HG03280 (cell line): ENCODE measurements around the gene ADGRD1.
"Not testable (repeated sequence)": the region's sequence is repeated elsewhere in the genome, so short reads cannot be mapped to it uniquely, and the experiment has no call there.

Experiments used
- ATAC-seq: cut with Tn5 transposase; IDR thresholded peaks from one replicate; pipeline ENCODE4 v1.9.1; 2021; ENCODE audit warnings: mild to moderate bottlenecking, moderate library complexity; ENCODE audit not compliant: unreplicated experiment

ADGRD1 gene

DNA sequence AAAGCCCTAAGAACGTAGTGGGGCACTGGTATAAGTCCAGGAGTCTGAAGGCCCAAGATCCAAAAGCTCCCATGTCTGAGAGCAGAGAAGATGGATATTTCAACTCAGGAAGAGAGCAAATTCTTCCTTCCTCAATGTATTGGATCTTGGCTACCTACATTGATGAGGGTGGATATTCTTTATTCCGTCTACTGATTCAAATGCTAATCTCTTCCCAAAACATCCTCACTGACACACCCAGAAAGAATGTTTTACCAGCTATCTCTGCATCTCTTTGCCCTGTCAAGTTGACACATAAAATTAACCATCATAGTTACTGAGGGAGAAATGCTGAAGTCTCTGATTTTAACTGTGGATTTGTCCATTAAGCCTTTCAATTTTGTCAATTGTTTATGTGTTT is 16.6 kb upstream of the ADGRD1 start:
- ATAC-seq, result no peak

DNA sequence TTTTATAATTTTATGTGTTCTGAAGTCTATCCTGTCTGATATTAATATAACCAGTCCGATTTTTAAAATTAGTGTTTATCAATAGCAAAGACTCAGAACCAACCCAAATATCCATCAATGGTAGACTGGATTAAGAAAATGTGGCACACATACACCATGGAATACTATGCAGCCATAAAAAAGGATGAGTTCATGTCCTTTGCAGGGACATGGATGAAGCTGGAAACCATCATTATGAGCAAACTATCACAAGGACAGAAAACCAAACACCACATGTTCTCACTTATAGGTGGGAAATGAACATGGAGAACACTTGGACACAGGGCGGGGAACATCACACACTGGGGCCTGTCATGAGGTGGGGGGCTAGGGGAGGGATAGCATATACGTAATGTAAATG is 16.2 kb upstream of the ADGRD1 start:
- ATAC-seq, result not testable (repeated sequence)

DNA sequence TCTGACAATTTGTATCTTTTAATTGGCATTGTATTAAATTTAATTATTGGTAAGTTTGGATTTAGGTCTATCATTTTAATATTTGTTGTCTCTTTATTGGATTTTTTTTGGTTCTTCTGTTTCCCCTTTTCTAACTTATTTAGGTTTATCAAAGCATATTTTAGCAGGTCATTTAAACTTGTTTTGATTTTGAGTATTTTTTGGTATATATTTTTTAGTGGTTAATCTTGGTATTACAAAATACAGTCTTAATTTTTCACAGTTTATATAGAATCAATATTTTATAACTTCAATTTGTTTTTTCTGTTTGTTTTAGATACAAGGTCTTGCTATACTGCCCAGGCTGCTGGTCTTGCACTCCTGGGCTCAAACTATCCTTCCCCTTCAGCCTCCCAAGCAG is 15.5 kb upstream of the ADGRD1 start:
- no peak for ATAC-seq

DNA sequence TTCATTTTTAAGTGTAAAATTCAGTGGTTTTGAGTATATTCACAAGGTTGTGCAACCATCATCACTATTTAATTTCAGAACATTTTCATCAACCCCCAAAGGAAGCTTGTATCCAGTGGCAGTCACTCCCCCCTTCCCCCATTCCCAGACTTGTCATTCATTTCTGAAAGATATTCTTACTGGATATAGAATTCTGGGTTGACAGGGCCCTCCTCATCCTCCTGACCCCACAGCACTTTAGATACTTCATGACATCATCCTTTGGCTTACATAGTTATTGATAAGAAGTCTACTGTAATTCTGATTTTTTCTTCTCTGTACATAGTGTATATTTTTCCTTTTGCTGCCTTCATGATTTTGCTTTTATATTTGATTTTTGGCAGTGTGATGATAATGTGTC is 8.8 kb upstream of the ADGRD1 start:
- no peak for ATAC-seq

DNA sequence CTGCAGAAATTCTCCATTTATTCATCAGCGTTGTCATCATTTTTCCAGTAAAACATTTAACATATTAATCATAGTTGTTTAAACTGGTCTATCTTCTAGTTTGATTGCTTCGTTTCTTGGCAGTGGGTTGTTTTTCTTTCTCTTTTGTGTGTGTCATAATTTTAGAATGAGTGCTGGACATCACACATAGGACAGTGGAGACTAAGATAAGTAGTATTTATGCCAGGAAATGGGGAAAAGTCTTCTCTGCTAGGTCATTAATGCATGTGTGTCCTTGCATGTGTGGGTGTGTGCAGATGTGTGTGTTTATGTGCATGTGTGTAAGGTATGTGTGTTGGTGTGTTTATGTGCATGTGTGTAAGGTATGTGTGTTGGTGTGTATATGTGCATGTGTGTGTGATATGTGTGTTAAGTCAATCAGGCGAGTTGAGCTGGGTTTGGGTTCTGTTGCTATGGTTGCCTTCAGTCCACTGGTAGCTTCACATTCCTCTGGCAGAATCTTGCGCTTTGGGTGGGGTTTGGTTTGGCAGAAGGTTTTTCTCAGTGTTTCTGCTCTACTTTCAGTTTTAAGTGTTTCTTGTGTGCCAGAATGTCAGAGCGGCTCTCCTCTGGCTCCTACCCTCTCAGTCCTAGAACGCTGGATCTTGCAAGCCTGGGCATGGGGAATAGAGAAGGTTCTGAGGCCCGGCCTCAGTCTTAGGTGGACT is 7.8 kb upstream of the ADGRD1 start:
- no peak for ATAC-seq

DNA sequence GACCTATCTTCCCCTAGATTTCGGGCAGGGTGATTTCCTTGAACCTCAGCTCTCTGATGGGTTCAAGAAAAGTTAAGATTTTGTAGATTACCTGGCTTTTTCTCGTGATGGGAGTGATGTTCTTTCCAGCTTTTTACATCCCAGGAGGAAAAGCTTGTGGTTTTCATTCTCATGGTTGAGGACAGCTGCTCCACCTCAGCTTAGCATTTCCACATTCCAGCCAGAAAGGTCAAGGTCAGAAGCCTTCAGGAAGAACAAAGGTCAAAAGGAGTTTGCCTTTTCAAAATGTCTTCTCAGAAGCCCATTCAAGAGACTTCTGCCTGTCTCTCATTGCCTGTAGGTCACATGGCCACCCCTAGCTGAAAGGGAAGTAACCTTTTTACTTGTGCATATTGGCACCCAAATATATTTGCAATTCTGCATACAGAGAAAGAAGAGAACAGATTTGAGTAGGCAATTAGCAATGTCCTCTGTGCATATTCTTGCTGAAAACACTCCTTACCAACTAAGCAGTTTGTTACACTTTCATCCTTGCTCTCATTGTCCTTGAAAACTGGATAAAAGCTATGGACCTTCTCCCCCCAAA is 6.6 kb upstream of the ADGRD1 start:
- ATAC-seq, result no peak

DNA sequence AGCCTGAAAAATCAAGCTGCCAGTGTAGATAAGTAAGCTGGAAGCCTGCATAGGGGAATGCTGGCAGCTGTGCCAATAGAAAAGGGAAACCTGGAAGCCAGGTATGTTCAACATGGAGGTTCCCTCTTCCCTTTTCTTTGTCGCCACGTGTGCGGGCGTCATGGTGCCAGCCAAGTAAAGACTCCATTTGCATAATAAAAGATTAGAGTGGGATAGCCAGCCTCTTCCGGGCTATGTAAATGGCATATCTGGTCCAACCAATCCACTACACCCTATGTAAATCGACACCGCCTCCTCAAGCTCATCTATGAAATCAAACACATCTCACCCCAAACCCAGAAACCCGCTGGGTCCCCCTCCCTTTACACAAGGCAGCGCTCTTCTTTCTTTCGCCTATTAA is 5.6 kb upstream of the ADGRD1 start:
- no peak for ATAC-seq

DNA sequence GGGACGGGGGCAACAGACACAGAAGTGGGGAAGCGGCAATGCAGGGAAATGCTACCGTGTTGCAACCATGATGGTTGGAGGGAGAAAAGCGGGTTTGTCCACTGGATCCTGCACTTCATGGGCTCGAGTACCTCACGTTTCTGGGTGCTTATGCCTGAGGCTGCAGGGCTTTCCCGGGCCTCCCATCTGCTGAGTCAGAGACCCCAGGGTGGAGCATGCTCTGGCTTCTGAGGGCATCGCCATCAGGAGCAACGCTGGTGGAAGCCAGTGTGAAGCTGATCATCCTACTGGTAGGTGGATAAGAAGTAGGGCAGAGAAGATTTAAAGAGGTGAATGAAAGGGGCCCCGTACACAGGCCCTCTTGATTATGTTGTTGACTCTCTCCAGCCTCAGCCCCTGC is 5.0 kb upstream of the ADGRD1 start:
- no peak for ATAC-seq

DNA sequence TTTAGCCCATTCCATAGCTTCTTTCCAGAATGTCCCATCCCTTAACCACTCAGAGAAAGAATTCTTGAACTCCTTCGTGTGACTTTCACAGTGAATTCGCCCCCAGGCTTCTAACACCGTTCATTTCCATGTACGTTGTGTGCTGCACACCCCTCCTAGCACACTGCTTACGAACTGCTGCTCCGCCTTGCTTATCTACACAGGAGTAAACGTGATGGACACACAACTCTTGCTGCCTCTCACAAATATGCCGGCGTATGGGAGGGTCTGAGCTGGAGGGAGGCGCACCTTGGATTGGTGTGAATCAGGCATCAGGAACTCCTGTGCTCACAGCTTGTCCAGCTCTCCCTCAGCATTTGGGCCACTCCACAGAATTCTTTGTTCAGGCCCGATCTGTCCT is 3.9 kb upstream of the ADGRD1 start:
- no peak for ATAC-seq

DNA sequence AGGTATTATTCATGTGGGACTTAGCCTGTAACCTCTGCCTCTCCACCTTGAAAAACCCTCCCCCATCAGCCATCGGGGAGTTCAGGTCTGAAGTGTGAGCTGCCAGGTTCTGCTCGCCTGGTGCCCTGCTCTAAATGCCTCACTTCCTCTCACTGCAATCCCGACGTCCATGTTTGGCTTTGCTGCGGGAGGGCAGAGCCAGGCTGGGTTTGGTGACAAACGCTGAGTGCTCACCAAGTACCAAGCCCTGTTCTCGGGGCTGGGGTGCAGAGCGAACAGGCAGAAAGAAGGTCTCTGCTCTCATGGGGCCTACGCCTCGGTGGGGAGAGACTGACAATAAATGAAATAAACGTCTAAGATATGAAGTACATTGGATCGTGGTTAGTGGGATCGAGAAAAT is 2.1 kb upstream of the ADGRD1 start:
- no peak for ATAC-seq

DNA sequence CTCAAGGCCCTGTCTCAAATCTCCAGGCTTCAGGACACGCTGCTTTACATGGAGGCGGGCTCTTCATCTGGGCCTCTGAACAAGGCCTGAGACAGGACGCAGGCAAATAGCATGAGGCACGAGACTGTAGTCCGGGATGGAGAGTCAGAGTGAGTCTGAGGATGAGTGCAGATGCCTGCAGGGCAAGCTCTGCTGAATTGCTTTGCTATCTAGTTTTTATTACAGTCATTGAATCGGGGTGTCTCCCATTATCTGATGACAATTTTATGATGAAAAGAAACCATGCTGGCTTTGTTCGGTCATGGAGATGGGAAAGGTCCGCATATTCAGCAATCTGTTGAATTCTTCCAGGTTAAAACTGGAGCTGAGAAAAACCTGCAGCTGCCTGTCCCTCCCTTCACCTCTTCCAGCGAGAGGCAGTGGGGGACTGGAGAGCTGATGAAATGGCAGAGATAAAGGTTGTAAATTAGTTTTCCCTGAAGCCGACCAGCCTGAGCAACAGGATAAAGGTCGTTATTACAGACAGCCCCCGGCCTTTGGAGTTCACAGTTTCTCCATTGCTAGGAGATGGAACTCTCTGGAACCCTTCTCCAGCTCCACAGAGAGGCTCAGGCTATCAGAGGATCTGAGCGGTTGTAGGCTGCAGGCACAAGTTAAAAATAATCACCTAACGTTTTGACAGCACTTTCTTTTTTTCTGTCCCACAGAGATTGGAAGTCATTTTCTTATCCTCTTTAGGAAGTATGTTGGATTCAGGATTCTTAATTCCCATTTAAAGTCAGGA is 1.3 kb upstream of the ADGRD1 start:
- ATAC-seq, result no peak

DNA sequence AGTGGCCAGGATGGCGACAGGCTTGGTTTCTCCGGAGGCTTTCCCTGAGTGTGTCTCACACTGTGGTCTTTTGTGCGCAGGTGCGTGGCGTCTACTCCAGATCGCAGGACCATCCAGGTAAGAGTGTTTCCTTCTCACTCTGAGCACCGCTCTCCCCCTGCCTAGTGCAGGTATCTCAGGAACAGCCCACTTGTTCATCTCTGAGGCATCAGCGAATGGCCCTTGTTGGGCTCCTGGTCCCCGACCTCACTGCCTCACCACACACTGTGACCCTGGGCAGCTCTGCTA is 781 bp downstream of the ADGRD1 start:
- no peak for ATAC-seq

DNA sequence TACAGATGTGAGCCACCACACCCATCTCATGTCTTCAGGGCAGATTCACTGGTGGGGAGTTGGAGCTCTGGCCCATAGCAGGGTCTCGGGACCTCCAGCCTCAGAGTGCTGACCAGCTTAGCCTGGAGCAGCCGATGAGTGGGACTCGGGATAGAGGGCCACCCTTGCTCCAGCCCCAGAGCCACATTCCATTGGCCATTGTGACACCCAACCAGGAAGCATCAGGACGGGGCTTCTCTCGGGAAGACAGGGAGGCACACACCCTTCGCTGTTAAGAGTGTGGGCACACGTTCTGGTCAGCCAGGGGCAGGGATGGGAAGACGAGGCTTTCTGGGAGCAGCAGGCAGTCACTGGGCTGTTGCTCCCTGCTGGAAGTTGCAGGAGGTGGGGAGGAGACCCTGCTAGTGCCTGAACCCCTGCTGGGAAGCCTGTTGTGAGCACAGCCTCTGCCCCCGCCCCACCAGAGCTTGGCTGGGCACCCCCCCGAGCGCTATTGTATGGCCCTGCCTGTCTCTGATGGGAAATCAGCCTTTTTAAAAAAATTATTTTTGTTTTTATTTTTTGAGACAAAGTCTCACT is 1.6 kb downstream of the ADGRD1 start:
- ATAC-seq, result no peak

DNA sequence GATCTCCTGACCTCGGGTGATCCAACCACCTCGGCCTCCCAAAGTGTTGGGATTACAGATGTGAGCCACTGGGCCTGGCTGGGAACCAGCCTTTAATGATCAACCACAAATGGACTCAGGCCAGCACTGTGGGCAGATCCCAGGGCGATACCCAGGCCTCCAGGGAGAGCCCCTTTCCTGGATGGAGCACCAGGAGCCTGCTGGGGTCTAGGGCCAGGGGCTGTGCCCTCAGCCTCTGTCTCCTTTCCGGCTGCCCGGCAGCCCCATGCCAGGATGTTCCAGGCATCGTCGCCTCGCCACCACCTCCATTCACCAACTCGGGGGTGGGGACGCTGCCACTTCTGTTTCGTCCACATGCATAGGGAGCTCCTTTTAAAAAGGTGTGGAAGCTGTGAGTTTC is 2.3 kb downstream of the ADGRD1 start:
- ATAC-seq, result no peak

DNA sequence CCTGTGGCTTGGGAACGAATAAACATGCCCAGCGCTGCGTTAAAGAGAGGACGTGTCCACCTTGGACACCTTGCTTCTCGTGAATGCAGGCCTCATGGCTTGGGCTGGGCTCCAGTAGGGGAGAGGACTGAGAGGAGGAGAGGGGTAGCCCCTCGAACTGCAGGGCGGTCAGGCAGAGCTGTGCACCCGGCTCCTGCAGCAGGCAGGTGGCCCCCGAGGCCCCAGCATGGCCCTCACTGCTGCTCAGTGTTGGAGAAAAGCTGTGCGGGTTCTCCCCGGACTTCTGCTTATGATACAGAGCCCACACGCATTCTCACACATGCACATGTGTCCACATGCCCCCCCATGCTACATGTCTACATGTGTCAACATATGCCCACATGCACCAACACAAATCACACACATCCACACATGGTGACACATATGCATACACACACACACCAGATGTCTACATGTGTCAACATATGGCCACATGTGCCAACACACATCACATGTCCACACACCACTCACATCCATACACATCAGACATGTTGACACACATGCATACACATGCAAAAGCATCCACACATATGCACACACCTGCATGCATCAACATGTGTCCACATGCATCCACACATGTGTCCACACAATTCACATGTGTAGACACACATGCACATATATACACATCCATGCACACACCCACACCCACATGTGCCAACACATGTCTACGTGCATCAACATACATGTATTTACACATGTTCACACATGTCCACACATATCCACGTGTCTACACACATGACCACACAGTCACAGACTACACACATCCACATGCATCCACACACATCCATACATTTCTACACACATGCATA is 3.0 kb downstream of the ADGRD1 start:
- ATAC-seq, result no peak

DNA sequence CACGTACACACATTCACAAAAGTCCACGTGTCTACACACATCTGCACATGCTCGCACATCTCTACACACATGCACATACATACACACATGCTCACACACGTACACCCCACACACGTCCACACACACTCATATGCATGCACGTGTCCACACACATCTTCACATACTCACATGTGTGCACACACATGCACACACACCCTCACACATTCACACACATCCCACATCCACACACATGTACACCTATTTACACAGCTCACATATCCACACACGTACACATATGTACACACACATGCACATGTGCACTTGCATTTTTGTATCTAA is 3.6 kb downstream of the ADGRD1 start:
- no peak for ATAC-seq

DNA sequence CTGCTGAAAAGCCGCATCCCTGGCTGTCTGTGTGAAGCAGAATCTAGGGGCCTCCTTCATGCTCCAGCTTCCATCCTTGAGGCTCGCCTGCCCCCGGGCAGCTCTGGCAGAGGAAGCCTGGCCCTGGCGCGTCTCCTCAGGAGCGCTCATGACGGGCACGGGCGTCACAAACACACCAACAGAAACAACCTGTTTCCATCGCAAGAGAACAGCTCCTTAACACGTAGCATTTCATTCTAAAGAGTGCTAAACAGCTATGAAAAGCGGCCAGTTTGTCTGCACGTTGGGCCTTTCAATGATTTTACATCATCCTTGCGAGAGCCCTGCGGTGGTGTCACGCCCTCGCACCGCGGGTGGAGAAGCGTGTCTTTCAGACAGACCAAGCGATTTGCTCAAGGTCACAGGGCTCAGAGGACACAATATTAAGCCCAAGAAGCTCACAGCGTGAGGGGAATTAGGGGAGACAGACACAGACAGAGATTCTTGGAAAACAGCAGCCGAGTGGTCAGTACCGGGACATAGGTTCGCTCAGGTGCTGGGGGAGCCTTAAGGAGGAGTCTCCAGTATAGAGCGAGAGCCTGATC is 4.9 kb downstream of the ADGRD1 start:
- no peak for ATAC-seq

DNA sequence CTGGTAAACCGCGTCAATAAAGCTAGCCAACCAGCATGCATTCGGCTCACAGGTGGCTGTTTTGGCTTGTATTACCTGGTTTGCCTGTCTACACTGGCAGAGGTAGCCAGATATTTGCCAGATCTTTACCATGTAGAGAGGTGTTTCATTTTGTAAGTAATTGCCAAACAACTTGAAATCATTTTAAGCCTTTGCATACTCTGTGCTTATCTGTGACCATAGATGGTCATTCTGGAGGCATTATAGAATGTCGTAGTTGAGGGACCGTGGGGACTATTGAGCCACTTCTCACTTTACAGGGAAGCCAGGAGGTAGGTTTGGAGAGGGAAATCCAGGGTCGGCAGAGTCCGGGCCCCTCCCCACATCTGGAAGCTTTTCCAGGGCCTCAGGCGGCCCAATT is 5.9 kb downstream of the ADGRD1 start:
- ATAC-seq, result no peak

DNA sequence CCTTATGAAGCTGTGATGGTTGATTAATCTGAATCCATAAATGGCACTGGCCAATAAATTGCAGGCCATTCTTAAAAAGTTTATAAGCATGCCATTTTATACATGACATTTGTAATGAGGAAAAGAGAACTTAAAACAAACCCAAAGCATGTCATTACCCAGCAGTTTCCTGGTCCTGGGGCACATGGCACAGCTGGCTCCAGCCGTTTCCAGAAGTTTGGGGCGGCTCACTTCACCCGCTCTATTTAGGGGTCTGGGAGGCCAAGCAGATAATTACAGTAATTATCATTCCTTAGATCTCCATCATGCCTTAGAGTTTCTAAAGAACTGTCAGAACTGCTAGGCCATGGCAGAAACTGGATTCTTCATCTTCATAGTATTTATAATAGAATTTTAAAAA is 6.4 kb downstream of the ADGRD1 start:
- no peak for ATAC-seq

DNA sequence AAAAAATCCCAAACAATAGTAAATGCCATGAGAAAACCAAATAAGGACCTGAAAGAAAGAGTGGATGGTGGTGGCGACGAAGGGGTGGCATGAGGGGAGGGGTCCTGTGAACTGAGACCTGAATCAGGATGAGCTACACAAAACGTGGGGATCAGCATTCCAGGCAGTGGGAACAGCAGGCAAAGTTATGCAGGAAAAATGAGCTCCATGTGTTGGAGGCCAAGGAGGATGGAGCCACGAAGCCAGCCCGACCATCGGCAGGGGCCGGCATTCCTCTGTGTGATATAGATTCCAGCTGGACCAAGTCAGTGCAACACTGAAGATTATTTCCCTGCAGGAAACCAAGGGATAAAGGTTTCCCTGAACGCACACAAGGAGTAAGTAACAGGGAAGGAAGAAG is 7.1 kb downstream of the ADGRD1 start:
- ATAC-seq, result no peak

DNA sequence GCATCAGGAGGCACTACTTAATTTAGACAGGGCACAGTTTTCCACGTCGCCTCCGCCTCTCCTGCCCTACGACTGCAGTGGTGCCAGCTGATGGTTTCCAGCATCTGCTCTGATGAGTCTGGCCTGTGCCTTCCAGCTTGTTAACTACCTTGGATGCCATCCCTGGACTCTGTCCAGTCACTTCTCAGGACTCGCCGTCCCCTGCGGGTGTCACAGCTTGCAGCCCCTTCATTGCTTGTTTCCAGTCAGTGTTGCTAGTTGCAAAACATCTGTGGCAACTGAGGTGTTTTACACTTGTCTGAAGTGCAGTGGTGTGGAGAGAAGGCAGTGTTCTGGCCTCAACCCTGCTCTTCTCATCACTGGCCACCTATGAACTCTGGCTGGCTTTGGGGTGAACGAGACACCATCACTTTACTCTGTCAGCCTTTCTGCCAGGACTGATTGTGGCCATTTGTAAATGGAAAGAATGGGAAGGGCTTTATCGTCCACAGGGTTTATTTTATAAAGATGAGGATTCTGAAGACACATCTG is 8.3 kb downstream of the ADGRD1 start:
- ATAC-seq, result no peak
